Prostate gland (tissue), 2 donors: ENCODE results near the gene SLC22A1.
"Not testable (repeated sequence)": the region's sequence is repeated elsewhere in the genome, so short reads cannot be mapped to it uniquely, and the experiment has no call there.

Experiments
- CTCF ChIP-seq, 4 experiments: fragments of 200-600 bp in 2 of 4; fragments of 450-650 bp in 2 of 4; sonication (generic) in 2 of 4; IDR thresholded peaks; 1 replicate in 3 of 4; 2 replicates in 1 of 4; pipeline ENCODE4 v1.5.1; 2016 to 2019; ENCODE audit warnings: antibody characterized with exemption in 4 of 4, mild to moderate bottlenecking in 2 of 4, moderate library complexity in 2 of 4
- POLR2A ChIP-seq: fragments of 450-650 bp; IDR thresholded peaks from one replicate; pipeline ENCODE4 v1.6.1; 2016; ENCODE audit warnings: antibody characterized with exemption, mild to moderate bottlenecking

DNA sequence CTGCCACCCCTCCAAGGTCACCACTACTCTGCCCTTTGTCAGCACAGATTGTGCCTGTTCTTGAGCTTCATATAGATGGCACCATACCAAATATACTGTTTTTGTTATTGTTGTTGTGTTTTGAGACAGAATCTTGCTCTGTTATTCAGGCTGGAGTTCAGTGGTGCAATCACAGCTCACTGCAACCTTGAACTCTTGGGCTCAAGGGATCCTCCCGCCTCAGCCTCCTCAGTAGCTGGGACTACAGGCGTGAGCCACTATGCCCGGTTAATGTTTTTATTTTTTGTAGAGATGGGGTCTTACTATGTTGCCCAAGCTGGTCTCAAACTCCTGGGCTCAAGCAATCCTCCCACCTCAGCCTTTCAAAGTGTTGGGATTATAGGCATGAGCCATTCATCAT is 18.9 kb downstream of the SLC22A1 start:
- not testable (repeated sequence) for TF ChIP-seq CTCF (IDR thresholded peaks at IDR 0.05); POLR2A
